GM10266 (cell line): ENCODE measurements around the gene ATAD3B.

Source experiments
- DNase-seq: peaks from one replicate; pipeline ENCODE4 v3.0.0; 2012; ENCODE audit errors: extremely low spot score
- CTCF ChIP-seq: IDR thresholded peaks from 2 replicates; pipeline ENCODE4 v1.5.1; 2012; ENCODE audit warnings: mild to moderate bottlenecking, low read depth; ENCODE audit not compliant: control insufficient read depth, insufficient read depth; ENCODE audit errors: missing control alignments

The ATAD3B gene

DNA sequence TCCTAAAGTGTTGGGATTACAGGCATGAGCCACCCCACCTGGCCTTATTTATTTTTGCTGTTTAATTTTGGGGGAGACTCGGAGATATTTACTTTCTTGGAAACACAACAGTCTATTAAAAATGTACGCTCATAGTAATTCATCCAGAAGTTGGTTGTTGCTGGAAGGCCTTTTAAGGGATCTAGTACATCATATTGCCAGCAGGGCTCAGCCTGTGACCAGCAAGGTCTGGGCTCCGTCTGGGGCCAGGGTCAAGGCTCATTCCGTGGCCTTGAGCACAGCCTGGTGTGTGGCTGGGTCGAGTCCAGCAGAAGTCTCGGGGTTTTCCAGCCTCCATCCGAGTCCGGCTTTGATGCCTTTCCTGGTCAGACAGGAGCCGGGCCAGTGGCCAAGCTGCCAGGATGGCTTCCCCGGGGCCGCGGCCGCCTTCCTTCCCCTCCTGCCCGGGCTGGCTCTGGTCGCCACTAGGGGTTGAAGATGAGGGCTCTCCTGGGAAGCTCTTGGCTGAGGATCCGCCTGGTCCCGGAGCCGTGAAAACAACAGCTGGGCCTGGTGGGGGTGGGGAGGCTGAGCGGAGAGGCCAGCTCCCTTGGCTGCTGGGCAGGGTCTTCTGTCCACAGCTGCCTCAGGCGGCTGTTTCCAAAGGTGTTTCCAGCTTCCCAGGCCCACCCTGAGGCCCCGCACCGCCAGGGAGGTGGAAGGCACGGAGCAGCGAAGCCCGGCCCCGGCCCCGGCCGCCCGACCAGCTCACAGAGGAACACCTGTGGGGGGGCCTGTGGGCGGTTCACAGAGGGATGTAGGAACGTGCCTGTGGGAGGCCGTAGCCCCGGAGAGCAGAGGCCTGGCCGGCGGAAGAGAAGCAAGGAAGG lies 41.2 kb upstream of the ATAD3B start:
- TF ChIP-seq CTCF, result no peak
- peak; percentile 35 for DNase-seq

DNA sequence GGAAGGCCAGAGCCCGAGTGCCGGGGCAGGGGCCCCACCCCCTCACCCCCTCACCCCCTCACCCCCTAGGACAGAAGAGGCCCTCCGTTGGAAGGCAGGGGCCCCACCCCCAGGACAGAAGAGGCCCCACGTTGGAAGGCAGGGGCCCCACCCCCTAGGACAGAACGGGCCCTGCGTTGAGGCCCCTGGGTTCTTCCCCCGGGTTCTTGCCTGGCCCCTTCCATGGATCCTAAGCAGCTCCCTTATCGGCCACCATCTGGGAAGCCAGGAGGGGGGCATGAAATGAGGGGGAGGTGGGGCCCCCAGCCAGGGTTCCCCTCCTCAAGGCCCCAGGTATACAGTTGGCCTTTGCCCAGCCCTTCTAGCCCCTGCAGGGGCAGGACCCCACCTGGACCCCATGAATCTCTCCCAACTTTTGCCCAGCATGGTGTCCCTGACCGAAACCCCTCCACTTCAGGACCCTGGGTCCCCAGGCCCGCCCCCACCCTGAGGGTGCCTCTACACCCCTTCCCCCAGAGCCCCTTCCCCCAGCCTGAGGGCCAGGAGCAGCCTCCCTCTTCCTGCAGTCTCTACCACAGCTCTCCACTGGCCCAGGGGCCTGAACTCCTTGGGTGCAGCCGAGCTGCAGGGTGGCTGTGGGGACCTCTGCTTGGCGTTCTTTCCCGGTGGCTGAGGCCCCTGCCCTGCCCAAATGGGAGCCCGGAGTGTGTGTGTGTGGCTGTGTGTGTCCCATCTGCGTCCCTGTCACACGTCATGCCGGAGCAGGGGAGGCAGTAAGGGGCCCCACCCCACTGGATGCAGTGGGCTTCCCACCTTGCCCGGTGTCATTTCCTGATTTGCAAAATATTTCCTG lies 40.3 kb upstream of the ATAD3B start:
- no peak for TF ChIP-seq CTCF

DNA sequence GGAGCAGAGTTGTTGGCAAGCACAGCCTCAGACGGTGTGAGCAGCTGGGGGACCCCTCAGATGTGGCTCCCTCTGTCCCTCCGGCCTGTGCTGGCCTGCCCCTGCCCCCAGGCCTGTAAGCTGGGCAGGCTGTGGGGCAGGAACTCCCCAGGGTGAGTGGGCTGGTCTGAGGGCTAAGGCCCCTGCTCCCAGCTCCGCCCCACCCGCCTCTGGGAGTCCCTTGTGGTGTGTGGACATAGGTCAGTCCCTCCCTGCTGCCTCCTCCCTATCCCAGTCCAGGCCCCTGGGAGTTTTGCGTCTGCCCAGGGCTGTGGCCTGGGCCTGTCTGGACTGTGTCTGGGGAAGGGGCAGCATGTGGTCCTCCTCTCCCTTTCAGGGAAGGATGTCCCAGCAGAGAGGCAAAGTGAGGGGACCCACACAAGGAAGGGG lies 39.7 kb upstream of the ATAD3B start:
- TF ChIP-seq CTCF, result no peak
- DNase-seq, result peak; percentile 43

More for the DNA sequence above, 40.3 kb upstream of the ATAD3B start:
- peak; percentile 25 for DNase-seq

GRCh38 chr1:1432274-1432950 lies 39.2 kb upstream of the ATAD3B start:
- no peak for TF ChIP-seq CTCF
- no peak for DNase-seq

GRCh38 chr1:1432951-1433803 lies 38.4 kb upstream of the ATAD3B start:
- peak; percentile 48 for DNase-seq
- no peak for TF ChIP-seq CTCF

- no peak for TF ChIP-seq CTCF
- peak; percentile 49 for DNase-seq
Measured at GRCh38 chr1:1433804-1434130, 37.8 kb upstream of the ATAD3B start.
